Astrocyte (in vitro differentiated cells and primary cell): ENCODE results near the gene TNRC6A.

Experiments
- EZH2 ChIP-seq: IDR thresholded peaks from 2 replicates; pipeline ENCODE4 v1.6.1; 2012; ENCODE audit warnings: mild to moderate bottlenecking, low read length, inconsistent platforms; ENCODE audit not compliant: insufficient read depth
- TF ChIP-seq, protein P1 (sequence below): IDR thresholded peaks from 2 replicates; pipeline ENCODE4 v1.5.1; 2011; ENCODE audit warnings: low read depth, mild to moderate bottlenecking, inconsistent platforms, low read length, moderate library complexity; ENCODE audit not compliant: insufficient read depth

DNA sequence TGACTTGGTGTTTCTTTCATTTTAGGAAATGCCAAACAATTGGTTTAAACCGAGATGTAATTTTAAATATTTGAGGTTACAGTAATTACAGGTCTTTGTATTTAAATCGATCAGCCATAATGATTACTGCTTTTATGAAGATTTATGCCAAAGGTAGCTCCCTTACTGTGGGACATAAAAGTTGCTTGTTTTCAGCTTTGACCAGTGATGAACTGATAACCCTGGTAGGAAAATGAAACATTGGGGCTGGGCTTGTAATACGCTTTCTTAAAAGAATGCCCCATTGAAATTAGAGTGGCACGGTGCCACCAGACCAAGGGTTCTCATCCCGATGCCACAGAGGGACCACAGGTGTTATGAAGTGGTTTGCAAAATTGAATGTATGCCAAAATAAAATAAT lies 7.3 kb downstream of the TNRC6A start:
- TF ChIP-seq EZH2: no peak
- TF ChIP-seq, protein P1, sequence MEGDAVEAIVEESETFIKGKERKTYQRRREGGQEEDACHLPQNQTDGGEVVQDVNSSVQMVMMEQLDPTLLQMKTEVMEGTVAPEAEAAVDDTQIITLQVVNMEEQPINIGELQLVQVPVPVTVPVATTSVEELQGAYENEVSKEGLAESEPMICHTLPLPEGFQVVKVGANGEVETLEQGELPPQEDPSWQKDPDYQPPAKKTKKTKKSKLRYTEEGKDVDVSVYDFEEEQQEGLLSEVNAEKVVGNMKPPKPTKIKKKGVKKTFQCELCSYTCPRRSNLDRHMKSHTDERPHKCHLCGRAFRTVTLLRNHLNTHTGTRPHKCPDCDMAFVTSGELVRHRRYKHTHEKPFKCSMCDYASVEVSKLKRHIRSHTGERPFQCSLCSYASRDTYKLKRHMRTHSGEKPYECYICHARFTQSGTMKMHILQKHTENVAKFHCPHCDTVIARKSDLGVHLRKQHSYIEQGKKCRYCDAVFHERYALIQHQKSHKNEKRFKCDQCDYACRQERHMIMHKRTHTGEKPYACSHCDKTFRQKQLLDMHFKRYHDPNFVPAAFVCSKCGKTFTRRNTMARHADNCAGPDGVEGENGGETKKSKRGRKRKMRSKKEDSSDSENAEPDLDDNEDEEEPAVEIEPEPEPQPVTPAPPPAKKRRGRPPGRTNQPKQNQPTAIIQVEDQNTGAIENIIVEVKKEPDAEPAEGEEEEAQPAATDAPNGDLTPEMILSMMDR: no peak
